Forelimb muscle (tissue), 1 donor: ENCODE measurements around the gene FZR1. TPM values are rescaled to one million over a fixed set of nuclear protein-coding genes. Genes with fewer than 3 reads are reported as not detected.

Source experiments
- DNase-seq: peaks from one replicate; pipeline ENCODE4 v3.0.0-alpha.2; 2013; ENCODE audit warnings: low read depth
- polyA plus RNA-seq: library from polyadenylated mRNA; unstranded; fragments of 120-200 nt; gene quantifications from one replicate; pipeline ENCODE4 v1.2.1, GENCODE V29; 2013; ENCODE audit not compliant: insufficient read length

FZR1 gene
- polyA plus RNA-seq, result 26.9 TPM

GRCh38 chr19:3505598-3506383 lies at the start of gene FZR1:
Gene FZR1, plus strand, starts transcription at chr19:3506311. Its CDS starts 16,679 bp downstream, at chr19:3522990.
- DNase-seq, result peak; percentile 94

DNA sequence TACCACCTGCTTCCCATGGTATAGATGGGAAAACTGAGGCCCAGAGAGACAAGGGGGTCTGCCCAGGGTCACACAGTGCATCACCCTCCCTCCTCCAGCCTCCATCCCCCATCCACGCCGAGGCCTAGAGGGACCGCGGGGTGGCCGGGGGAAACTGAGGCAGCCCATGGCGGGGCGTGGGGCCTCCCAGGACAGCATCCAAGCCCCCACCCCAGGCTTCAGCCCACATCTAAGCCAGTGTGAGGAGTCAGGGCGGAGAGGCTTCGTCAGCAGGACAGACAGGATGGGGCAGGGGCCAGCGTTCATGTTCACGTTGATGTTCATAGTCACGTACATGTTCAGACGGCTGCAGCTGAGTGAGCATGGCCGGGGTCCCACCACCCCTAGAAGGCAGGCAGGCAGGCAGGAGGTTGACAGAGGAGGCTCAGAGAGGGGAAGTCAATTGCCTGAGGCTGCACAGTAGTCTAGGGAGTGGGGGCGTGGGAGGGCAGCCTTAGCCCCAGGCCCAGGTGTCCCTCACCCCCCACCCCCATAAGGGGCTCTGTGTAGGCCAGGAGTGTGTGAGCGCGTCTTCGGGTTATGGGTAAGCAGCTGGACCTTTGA lies 49.1 kb upstream of the FZR1 start:
- no peak for DNase-seq

DNA sequence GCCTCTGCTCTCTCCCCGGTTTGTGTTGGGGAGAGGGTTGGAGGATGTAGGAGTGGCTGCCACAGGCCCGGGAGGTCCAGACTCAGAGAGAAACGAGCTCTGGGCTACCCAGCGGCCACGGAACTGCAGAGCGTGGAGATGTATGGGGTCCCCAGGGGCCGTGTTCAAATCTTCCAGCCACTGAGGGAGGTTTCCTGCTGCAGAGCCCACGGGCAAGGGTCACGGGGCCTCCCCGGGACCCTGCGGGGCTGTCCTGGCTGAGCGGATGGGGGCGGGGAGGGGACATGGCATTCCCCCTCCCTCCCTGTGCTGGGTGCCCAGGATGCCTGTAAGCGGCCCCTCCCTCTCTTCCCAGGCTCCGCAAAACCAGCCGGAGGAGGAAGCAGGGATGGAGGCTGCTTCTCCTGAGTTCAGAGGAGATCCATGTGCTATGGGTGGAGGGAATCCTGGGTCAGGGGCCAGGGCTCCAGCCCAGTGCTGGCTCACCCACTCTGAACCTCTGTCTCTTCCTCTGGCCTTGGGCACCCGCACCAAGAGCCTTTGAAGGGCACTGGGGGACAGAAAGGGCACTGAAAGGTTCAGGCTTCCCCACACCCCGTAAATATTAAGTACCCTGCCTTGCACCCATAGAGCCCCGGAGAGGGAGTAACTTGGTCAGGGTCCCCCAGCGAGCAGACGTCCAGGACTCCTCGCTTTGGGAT lies 48.4 kb upstream of the FZR1 start:
- no peak for DNase-seq

- no peak for DNase-seq
Measured at GRCh38 chr19:3458229-3459088, 47.7 kb upstream of the FZR1 start.

- DNase-seq, result peak; percentile 88
Measured at GRCh38 chr19:3459089-3459881, 46.8 kb upstream of the FZR1 start.

DNA sequence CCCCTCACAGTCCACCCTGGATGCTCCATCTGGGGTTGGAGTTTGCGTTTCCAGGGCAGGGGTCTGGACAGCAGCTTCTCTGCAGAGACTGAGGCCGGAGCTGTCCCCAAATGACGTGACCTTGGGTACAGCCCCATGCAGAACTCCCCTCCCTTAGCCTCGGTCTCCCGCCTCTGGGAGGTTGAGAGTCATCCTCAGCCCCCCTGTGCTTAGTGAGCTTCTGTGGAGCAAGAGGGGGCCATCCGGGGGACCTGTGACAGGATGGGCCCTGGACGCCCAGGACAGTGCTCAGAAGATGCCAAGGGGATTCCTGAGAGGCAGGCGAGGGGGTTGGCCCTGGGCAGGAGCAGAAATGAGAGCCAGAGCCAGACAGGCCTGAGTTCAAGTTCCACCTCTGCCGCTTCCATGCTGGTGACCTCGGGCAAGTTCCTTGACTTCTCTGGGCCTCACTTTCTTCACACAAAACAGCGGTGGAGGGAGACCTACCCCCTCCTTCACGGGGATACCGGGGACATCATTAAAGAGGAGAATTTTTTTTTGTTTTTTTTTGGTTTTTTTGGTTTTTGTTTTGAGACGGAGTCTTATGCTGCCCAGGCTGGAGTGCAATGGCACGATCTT lies 46.0 kb upstream of the FZR1 start:
- DNase-seq, result no peak

DNA sequence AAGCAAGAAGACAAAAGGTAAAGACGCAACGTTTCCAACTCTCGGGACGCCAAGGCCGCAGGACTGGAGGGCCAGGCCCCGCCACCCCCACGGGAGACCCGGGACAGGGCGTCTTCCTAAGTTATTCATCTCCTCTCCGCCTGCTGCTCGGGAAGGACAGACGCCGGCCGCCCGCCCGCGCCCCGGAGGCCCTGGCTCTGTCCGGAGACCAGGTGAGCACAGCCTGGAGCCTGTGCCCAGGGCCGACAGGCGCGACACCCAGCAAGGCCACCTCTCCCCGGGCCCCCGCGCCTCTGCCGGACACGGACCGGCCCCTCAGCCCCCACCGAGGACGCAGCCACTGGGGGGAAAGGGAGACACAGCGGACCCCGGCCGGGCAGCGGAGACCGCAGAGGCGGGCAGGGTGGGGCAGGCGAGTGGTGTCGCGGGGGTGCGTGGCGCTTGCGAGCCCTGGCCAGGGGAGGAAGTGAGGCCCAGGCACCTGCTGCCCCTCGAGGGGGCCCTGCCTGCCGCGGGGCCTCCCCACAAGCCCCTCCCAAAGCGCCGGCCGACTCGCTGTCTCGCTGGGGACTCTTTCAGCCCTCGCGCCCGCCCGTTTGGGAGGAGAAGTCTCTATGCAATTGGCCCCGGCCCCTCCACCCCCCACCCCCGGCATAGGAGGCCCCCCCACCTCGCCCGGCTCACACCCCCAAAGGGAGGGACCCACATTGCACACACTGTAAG lies 43.0 kb upstream of the FZR1 start:
- no peak for DNase-seq

GRCh38 chr19:3463714-3464586 lies 42.2 kb upstream of the FZR1 start:
- DNase-seq, result no peak

DNA sequence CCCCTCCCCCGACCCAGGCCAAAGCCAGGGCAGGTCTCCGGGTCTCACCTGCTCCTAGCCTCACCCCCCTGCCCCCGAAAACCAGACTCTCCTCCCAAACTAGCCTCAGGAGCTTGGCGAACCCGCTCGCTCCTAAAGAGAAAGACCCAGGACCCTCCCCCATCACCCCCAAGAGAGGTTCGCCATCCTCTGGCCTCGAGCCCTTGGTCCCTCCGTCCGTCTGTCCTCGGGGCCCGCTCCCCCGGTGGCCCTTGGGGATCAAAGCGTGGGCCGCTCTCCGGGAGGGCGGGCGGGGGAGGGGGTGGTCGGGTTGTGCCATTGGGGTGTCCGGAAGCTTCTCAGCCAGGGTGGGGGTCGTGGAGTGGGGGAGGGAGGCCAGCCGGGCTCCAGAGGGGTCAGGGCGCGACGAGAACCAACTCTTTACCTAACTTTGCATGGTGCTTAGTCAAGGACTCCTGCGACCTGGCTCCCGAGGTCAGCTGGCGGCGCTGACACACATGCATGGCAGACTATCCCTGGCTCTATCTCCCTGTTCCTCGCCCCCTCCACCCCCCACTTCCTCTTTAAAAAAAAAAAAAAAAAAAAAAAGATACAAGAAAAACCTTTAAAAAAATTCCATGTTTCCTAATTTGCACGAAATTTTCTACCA lies 41.4 kb upstream of the FZR1 start:
- no peak for DNase-seq

DNA sequence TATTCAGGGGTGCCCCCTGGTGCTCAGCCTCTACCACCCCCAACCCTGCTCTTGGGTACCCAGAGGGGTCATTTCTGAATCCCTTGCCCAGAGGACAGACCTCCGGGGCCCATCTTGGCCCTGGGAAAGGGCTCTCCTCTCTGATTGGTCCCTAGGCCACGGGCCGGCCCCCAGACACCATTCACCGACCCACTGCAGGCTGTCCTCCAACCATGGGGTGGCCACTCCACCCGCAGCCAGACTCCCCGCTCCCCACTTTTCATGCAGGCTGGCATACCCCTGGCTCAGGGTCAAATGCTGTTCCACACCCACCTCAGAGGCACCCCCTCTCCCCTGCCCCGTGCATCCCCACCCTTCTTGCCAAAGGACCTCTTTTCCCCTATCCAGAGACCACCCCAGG lies 40.6 kb upstream of the FZR1 start:
- no peak for DNase-seq

DNA sequence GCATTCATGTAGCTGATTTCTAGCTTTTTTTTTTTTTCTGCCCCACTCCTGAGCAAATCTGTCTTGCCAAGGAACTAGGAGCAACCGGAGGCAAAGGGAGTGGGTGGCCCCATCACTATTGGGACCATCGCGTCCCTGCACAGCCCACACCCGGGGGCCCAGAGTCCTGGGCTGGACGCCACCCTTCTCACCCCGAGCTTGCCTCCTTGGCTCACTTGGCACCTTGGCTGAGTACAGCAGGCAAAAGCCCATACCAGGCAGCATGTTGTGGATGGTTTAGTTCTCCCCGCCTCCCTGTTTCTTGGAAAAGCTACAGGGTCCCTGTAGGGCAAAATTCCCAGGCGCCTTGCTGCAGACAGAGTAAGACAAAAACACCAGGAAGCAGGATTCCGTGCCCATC lies 39.5 kb upstream of the FZR1 start:
- DNase-seq, result no peak

DNA sequence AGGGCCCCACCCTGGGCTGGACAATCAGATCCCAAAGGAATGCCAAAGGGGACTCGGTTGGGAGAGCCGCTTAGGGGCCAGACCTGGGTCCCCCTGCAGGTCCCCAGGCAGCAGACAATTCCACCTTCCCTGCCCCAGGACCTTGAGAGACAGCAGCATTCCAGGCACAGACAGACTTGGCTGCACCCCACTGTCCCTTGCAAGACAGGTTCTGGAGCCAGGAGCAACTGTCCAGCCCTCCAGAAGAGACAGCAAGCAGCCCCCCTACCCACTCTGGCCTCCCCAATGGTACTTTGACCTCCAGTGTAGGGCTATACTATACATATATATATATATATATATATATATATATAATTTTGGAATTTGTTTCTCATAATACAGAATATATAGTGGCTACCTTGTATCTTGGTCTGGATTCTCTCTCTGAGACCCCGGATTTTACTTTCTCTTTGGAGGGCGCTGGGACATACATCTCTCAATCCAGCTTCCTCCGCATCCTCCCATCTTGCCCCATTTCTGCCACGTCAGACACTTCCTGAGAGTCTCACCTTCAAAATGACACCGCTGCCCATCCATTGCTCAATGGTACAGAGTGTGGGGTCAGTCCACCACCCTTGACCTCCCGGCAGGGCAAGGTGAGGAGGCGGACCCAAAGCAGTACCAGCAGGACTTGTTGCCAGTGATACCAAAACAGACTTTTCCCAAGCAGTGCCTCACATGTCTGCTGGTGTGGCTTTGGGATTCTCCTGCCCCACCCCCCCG lies 38.5 kb upstream of the FZR1 start:
- DNase-seq, result no peak

DNA sequence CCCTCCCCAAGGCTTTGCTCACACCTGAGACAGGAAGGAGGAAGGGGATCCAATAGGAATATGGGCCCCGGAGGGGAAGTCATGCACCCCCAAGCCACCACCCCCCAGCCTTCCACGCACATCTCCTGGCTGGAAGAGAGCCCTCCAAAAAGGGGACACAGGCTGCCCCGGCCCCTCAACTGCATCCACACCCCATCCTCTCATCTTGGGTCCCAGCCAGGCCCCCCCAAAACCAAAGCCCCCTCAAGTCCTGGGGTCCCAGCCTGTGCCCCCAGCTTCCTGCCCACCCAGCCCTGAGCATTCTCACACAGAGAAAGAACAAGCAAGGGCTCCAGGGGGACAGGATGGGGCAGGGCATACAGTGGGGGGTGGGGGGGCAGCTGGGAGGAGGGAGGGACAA lies 37.9 kb upstream of the FZR1 start:
- DNase-seq, result no peak

DNA sequence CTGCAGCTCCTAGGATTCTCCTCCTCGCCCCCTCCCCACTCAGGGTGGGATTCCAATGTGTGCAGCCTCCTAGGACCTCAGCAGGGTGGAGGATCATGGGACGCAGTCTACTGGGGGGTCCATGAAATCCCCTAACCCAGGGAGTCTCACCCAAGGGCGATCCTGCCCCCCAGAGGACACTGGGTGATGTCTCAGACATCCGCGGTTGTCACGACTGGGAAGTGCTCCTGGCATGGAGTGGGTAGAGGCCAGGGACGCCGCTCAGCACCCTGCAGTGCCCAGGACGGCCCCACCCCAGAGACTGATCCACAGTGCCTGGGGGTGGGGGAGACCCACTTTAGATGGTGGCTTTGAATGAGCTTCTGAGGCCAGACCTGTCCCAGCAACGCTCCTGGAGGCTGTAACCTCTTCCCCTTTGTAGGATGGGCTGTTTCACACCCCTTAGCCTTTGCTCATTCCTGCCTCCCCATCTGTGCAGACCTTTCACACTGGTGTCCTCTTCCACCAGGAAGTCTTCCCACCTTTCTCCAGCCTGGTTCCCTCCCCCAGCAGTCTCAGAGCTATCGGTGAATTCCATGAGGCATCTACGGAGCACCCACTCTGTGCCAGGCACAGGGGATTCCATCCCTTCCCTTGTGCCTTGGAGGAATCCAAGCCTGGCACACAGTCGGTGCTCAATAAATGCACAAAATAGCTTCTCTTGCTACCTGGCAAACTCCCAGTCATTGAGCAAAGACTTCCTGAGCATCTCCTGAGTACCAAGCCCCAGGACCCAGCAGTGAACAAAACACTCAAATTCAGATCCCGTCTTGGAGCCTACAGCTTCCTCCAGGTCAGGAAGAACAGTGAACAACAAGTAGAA lies 36.2 kb upstream of the FZR1 start:
- DNase-seq, result no peak

DNA sequence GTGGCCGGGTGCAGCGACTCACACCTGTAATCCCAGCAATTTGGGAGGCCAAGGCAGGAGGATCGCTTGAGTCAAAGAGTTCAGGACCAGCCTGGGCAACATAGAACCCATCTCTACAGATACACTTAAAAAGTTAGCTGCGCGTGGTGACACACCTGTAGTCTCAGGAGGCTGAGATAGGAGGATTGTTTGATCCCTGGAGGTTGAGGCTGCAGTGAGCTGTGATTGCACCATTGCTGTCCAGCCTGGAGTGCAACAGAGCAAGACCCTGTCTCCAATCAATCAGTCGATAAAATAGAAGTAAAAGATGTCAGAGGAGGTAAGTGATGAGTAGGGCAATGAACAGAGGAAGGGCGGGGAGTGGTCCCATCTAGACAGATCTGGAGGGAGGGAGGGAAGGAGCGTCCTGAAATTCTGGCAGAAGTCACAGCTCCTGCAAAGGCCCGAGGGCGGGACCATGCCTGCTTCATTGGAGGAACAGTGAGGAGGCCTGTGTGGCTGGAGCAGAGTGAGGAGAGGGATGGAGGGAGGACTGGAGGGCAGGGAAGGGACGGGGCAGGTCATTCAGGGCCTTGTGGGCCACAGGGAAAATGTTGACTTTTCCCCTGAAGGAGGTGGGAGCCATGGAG lies 35.5 kb upstream of the FZR1 start:
- DNase-seq, result no peak
